Lower leg skin (tissue), 3 donors: ENCODE measurements around the gene EEFSEC.

ENCODE experiments used
- CTCF ChIP-seq, 3 donors: fragments of 450-650 bp; IDR thresholded peaks; one replicate each; pipeline ENCODE4 v1.5.1; 2016; ENCODE audit warnings: antibody characterized with exemption in 3 of 3, mild to moderate bottlenecking in 3 of 3, moderate library complexity in 2 of 3
- POLR2A ChIP-seq, 2 donors: fragments of 450-650 bp; IDR thresholded peaks; one replicate each; pipeline ENCODE4 v1.6.1; 2016 to 2017; ENCODE audit warnings: antibody characterized with exemption in 2 of 2, mild to moderate bottlenecking in 1 of 2, moderate library complexity in 1 of 2

- TF ChIP-seq CTCF (IDR thresholded peaks at IDR 0.05): no peak
- no peak for TF ChIP-seq POLR2A (IDR thresholded peaks at IDR 0.05)
Observed at GRCh38 chr3:128263946-128264345, 110.7 kb downstream of the EEFSEC start.
